ENCODE data around the gene PHF20.
"Not testable (repeated sequence)": the region's sequence is repeated elsewhere in the genome, so short reads cannot be mapped to it uniquely, and the experiment has no call there.

Gene PHF20

DNA sequence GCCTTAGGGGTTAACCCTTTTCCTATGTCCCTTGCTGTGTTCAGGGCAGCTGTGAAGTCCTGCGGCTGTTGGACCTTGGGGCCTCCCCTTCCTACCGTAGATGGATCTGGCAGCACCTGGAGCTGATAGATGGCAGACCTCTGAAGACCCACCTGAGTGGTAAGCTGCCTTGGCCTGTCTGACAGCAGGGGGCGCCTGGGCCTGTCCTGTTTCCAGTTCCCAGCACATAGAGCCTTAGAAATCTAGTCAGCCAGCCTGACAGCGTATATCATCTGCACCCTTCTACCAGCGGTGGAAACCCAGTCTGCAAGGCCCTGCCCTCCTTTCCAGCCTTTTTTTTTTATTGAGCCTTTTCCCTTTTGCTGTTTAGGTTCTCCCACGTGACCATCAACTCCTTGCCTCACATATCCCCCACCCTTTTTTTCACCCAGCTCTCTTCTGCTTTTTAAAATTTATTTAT is 223.2 kb downstream of the PHF20 start:
- H3K9ac ChIP-seq (ENCODE audit: insufficient read length, low read depth), result no peak overlapping the region
- H3K4me3 ChIP-seq (ENCODE audit: insufficient read length, low read depth), result no peak overlapping the region
- H3K4me1 ChIP-seq (ENCODE audit: insufficient read depth, insufficient read length), result no peaks in the 10 kb centered on the region
- DNase-seq (ENCODE audit: low read depth, low spot score), result peak; percentile 81
- H3K36me3 ChIP-seq (ENCODE audit: insufficient read depth, insufficient read length, low read length), result no peaks in the 10 kb centered on the region
- H3K27me3 ChIP-seq (ENCODE audit: insufficient read depth, insufficient read length), result no peaks in the 10 kb centered on the region
- 0 out of 2 replicates have a peak, but pooled peaks cover 2% of the 10 kb centered on the region for H3K9me3 ChIP-seq (ENCODE audit: insufficient read depth, low read length)
- TF ChIP-seq SUZ12 (IDR thresholded peaks at IDR 0.05; ENCODE audit: extremely low read depth, insufficient read depth, insufficient read length) (no peak), ZNF274 (IDR thresholded peaks at IDR 0.05; ENCODE audit: low read depth, low read length) (no peak), YY1 (IDR thresholded peaks at IDR 0.05; ENCODE audit: insufficient read depth, insufficient read length) (no peak)

DNA sequence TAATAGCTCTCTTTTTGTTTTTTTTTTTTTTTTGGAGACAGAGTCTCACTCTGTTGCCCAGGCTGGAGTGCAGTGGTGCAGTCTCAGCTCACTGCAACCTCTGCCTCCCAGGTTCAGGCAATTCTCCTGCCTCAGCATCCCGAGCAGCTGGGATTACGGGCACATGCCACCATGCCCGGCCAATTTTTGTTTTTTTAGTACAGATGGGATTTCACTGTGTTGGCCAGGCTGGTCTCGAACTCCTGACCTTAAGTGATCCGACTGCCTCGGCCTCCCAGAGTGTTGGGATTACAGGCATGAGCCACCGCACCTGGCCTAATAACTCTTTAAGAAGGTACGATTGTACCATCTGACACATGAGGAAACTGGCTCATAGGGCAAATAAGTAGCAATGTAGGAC is 224.7 kb downstream of the PHF20 start:
- H3K27me3 ChIP-seq (ENCODE audit: insufficient read depth, insufficient read length); H3K9me3 ChIP-seq (ENCODE audit: insufficient read depth, low read length); H3K36me3 ChIP-seq (ENCODE audit: insufficient read depth, insufficient read length, low read length); H3K4me3 ChIP-seq (ENCODE audit: insufficient read length, low read depth); H3K4me1 ChIP-seq (ENCODE audit: insufficient read depth, insufficient read length); DNase-seq (ENCODE audit: low read depth, low spot score); H3K9ac ChIP-seq (ENCODE audit: insufficient read length, low read depth): not testable (repeated sequence)
